Ovary (tissue), 9 donors: ENCODE measurements around the gene PI4KB. TPM values are rescaled to one million over a fixed set of nuclear protein-coding genes. Genes with fewer than 3 reads are reported as not detected.
A peak's percentile ranks its signal among the peaks of the same experiment; 100 is the strongest.

ENCODE experiments used
- DNase-seq, 5 donors: peaks; one replicate each; pipeline ENCODE4 v3.0.0-alpha.2; 2019 to 2020
- H3K27ac ChIP-seq, 2 donors: fragments of 200-600 bp; one replicate each; pipeline versions ENCODE4 v1.5.1 to v1.8.0; 2019 to 2022
- H3K27me3 ChIP-seq: fragments of 200-600 bp; one replicate; pipeline ENCODE4 v1.8.0; 2022
- H3K36me3 ChIP-seq: fragments of 200-600 bp; sonication (generic); one replicate; pipeline ENCODE4 v1.5.1; 2019
- H3K4me1 ChIP-seq: one replicate; pipeline ENCODE4 v1.8.1; 2013; ENCODE audit warnings: mild to moderate bottlenecking, moderate library complexity; ENCODE audit not compliant: insufficient read depth
- H3K4me3 ChIP-seq: fragments of 200-600 bp; sonication (generic); one replicate; pipeline ENCODE4 v1.5.1; 2017
- H3K9me3 ChIP-seq, 2 donors: fragments of 200-600 bp in 1 of 2; sonication (generic) in 1 of 2; one replicate each; pipeline versions ENCODE4 v1.5.1 to v1.8.1; 2013 to 2019; ENCODE audit warnings: mild to moderate bottlenecking in 1 of 2, moderate library complexity in 1 of 2
- CTCF ChIP-seq, 3 donors: fragments of 450-650 bp in 2 of 3; fragments of 200-600 bp in 1 of 3; IDR thresholded peaks; one replicate each; pipeline versions ENCODE4 v1.5.1 to v1.8.0; 2016 to 2022; ENCODE audit warnings: antibody characterized with exemption in 3 of 3, mild to moderate bottlenecking in 1 of 3
- EP300 ChIP-seq: sonication (generic); formaldehyde crosslinking; IDR thresholded peaks from one replicate; pipeline ENCODE4 v1.6.1; 2017; ENCODE audit warnings: antibody characterized with exemption
- POLR2A ChIP-seq: fragments of 450-650 bp; IDR thresholded peaks from one replicate; pipeline ENCODE4 v1.6.1; 2017; ENCODE audit warnings: antibody characterized with exemption, mild to moderate bottlenecking, moderate library complexity
- WGBS, 3 donors: extraction: QIAGEN DNeasy Blood & Tissue Kit in 1 of 3; methylation state at CpG; one replicate each; pipeline versions ENCODE4 v1.1.5 to v1.1.7; 2013 to 2017; 5-methylcytosine and 5-hydroxymethylcytosine counted together
- intact Hi-C, 4 donors: fragments of 100-400 bp; cut with DNase I; formaldehyde crosslinking; loops; one replicate each; pipeline versions ENCODE4 v1.11.0 to v1.15.1; 2022 to 2023
- polyA plus RNA-seq, 2 donors: library from polyadenylated mRNA; stranded (reverse); fragments of 200-250 nt in 1 of 2; fragments of 350-450 nt in 1 of 2; fragmentation: Illumina TruSeq in 1 of 2; extraction: RNeasy Lipid Tissue Mini Kit (QIAGEN cat#74804) in 1 of 2; gene quantifications; one replicate each; pipeline ENCODE4 v1.2.3, GENCODE V29; 2013 to 2014
- total RNA-seq, 7 donors: library from RNA; depleted of rRNA in 2 of 7; stranded (reverse); fragments of >200 nt in 2 of 7; fragmentation: NEBNext Ultra II Directional in 3 of 7; extraction: Animal tissue kit (Norgen Biotek cat#: 25700) in 3 of 7; gene quantifications; one replicate each; pipeline versions ENCODE4 v1.1.0 to v1.2.4, GENCODE V29; 2016 to 2023
- donor health status: DM: no; HTN: no; CAD: no; lungs with moderate emphysema.
- donor health status: DM: no; HTN: no; CAD: no.
- donor health status: Bipolar disorder and iron deficiency.
- donor health status: DM: yes; HTN: yes; CAD: no.
- donor health status: DM: no; HTN: no; CAD: no.
- donor health status: DM: yes; HTN: yes; CAD: no.

The PI4KB gene
- total and polyA plus RNA-seq, 9 donors, result 39.8 to 88.9 (median 63.8) TPM

GRCh38 chr1:151292207-151293030 is 34.8 kb downstream of the PI4KB start:
- Histone ChIP-seq H3K4me1 (no peaks in the 10 kb centered on the region), H3K9me3 (no peaks in the 10 kb centered on the region), H3K4me3 (no peak overlapping the region), H3K27ac (no peak overlapping the region), H3K27me3 (no peaks in the 10 kb centered on the region), H3K36me3 (no peaks in the 10 kb centered on the region)
- no peak for TF ChIP-seq POLR2A
- TF ChIP-seq CTCF (IDR thresholded peaks at IDR 0.05), result no peak
- no peak for TF ChIP-seq EP300
- WGBS, 3 donors, result 68 to 76% (median 71%) methylated on average over 13 of the region's 13 CpGs
- DNase-seq, result no peak
- intact Hi-C loops, result loop anchor here in 1 of 4 donors (10.0 kb wide), 1 partner anchor 102 kb away; the partner anchor contains the start of gene PSMB4

GRCh38 chr1:151290709-151291303 is 36.4 kb downstream of the PI4KB start:
- WGBS, 3 donors, result 77 to 78% (median 77%) methylated on average over 19 of the region's 19 CpGs

GRCh38 chr1:151289991-151290708 is 37.1 kb downstream of the PI4KB start:
- 81 to 83% (median 82%) methylated on average over 21 of the region's 21 CpGs for WGBS, 3 donors
- no peak for TF ChIP-seq CTCF (IDR thresholded peaks at IDR 0.05)
- no peak for TF ChIP-seq POLR2A
- no peak for TF ChIP-seq EP300
- no peak for DNase-seq
- Histone ChIP-seq H3K36me3 (no peaks in the 10 kb centered on the region), H3K27me3 (no peaks in the 10 kb centered on the region), H3K4me3 (no peak overlapping the region), H3K9me3 (no peaks in the 10 kb centered on the region), H3K4me1 (no peaks in the 10 kb centered on the region), H3K27ac (no peak overlapping the region)
- intact Hi-C loops, result loop anchor here in 1 of 4 donors (10.0 kb wide), 1 partner anchor 105 kb away; the partner anchor contains the start of gene PSMB4

More at GRCh38 chr1:151290709-151291303, 36.4 kb downstream of the PI4KB start:
- peak in 1 of 5 donors; percentile 23 for DNase-seq
- H3K4me1 ChIP-seq, result no peaks in the 10 kb centered on the region
- H3K36me3 ChIP-seq, result no peaks in the 10 kb centered on the region
- TF ChIP-seq EP300 (no peak), CTCF (IDR thresholded peaks at IDR 0.05) (no peak), POLR2A (no peak)
- no peaks in the 10 kb centered on the region for H3K27me3 ChIP-seq
- intact Hi-C loops, result loop anchor here in 1 of 4 donors (10.0 kb wide), 1 partner anchor 104 kb away; the partner anchor contains the start of gene PSMB4
- H3K9me3 ChIP-seq, result no peaks in the 10 kb centered on the region
- no peak overlapping the region for H3K27ac ChIP-seq
- no peak overlapping the region for H3K4me3 ChIP-seq
